CD8-positive, alpha-beta memory T cell (primary cell): Measurements from ENCODE around the gene INO80B. TPM values are rescaled to one million over a fixed set of nuclear protein-coding genes. Genes with fewer than 3 reads are reported as not detected.
A peak's percentile ranks its signal among the peaks of the same experiment; 100 is the strongest.

Source experiments
- CTCF ChIA-PET: fragments of 350-600 bp; sonication (Branson Sonifier 250); formaldehyde crosslinking; loops from one replicate; lab custom pipeline; 2021; ENCODE audit warnings: antibody characterized with exemption; lab: Charles Lee
- POLR2A ChIA-PET: fragments of 350-600 bp; sonication (Branson Sonifier 250); formaldehyde crosslinking; loops from one replicate; lab custom pipeline; 2021; ENCODE audit warnings: antibody characterized with exemption; lab: Charles Lee
- DNase-seq, 5 donors: peaks; one replicate each; pipeline versions ENCODE4 v3.0.0 to v3.0.0-alpha.2; 2020 to 2022; ENCODE audit warnings: mixed read lengths in 1 of 5
- H3K27ac ChIP-seq: one replicate; pipeline ENCODE4 v1.7.0; 2013; ENCODE audit warnings: low read depth, mild to moderate bottlenecking, low read length, moderate library complexity
- H3K27me3 ChIP-seq: 2 replicates; pipeline ENCODE4 v1.7.0; 2013; ENCODE audit warnings: low read length, mild to moderate bottlenecking; ENCODE audit not compliant: insufficient read depth, poor library complexity, severe bottlenecking
- H3K36me3 ChIP-seq: 2 replicates; pipeline ENCODE4 v1.7.0; 2013; ENCODE audit warnings: mild to moderate bottlenecking, low read length, moderate library complexity; ENCODE audit not compliant: insufficient read depth
- H3K4me1 ChIP-seq: 2 replicates; pipeline ENCODE4 v1.7.0; 2013; ENCODE audit warnings: mild to moderate bottlenecking, low read length, moderate library complexity; ENCODE audit not compliant: insufficient read depth
- H3K4me3 ChIP-seq: 2 replicates; pipeline ENCODE4 v1.7.0; 2013; ENCODE audit warnings: mild to moderate bottlenecking, low read length
- H3K9me3 ChIP-seq: 2 replicates; pipeline ENCODE4 v1.7.0; 2013; ENCODE audit warnings: mild to moderate bottlenecking, low read length
- H3K27ac Mint-ChIP-seq, 8 donors: one replicate each; pipeline ENCODE4 v1.8.0; 2020 to 2021; ENCODE audit warnings: mixed read lengths in 8 of 8, mild to moderate bottlenecking in 6 of 8, inconsistent platforms in 3 of 8, moderate library complexity in 3 of 8
- H3K27me3 Mint-ChIP-seq, 2 donors: one replicate each; pipeline ENCODE4 v1.8.0; 2020 to 2021; ENCODE audit warnings: mixed read lengths in 2 of 2, mild to moderate bottlenecking in 1 of 2, moderate library complexity in 1 of 2
- H3K36me3 Mint-ChIP-seq, 3 donors: one replicate each; pipeline ENCODE4 v1.8.0; 2020 to 2021; ENCODE audit warnings: mixed read lengths in 3 of 3, inconsistent platforms in 1 of 3, mild to moderate bottlenecking in 1 of 3
- H3K4me1 Mint-ChIP-seq, 3 donors: one replicate each; pipeline ENCODE4 v1.8.0; 2020 to 2021; ENCODE audit warnings: mixed read lengths in 3 of 3, inconsistent platforms in 1 of 3, mild to moderate bottlenecking in 1 of 3
- H3K4me3 Mint-ChIP-seq, 7 donors: one replicate each; pipeline ENCODE4 v1.8.0; 2020 to 2021; ENCODE audit warnings: mixed read lengths in 7 of 7, mild to moderate bottlenecking in 6 of 7, moderate library complexity in 4 of 7, inconsistent platforms in 2 of 7
- H3K9me3 Mint-ChIP-seq, 5 donors: one replicate each; pipeline ENCODE4 v1.8.0; 2020 to 2022; ENCODE audit warnings: mixed read lengths in 5 of 5, mild to moderate bottlenecking in 3 of 5, moderate library complexity in 2 of 5, inconsistent platforms in 1 of 5
- polyA plus RNA-seq: library from polyadenylated mRNA; unstranded; fragments of 300-500 nt; fragmentation: Illumina TruSeq; gene quantifications from one replicate; pipeline ENCODE4 v1.2.3, GENCODE V29; 2021
- total RNA-seq, 2 experiments: library from RNA; stranded (reverse); gene quantifications; one replicate each; pipeline ENCODE4 v1.2.3, GENCODE V29; 2021

The INO80B gene
- total and polyA plus RNA-seq, 3 experiments from 2014 or later = 7.6 to 44.3 (median 44.1) TPM

DNA sequence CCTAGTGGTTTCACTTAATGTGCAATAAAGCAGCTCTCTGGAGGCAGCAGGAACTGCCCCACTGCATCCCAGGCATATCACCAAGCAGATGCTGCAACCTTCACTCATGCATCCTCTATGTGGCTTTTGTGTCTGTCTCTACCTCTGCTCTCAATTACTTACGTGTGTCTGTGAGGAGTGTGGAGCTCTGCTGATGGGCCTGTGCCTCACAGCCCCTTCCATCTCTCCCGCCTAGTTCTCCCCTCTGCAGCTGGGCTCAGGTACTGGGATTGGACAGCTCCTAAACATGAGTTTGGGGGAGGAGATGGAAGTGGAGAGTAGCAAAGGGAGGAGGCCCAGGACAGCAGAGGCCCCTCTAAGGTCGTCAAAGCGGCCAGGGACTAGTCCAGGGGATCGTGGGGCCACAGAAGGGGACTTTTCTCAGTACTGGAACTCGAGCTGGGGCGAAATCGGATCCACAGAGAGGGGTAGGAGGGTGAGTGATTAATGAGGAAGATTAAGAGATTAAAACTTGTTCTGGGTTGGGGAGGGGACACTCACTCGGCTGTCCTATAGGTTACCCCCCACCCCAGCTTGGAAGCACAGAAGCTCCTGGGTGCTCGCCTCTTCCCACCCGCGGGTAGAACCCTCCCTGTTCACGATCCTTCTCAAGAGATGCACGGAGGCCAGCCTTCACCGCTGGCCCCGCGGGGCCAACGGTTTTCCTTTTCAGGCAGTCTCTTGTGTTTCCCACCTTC lies 46.6 kb downstream of the INO80B start:
- Histone ChIP-seq H3K27ac (no peak overlapping the region), H3K27me3 (peaks cover 20% of the 10 kb centered on the region), H3K9me3 (no peaks in the 10 kb centered on the region), H3K4me1 (peaks cover 43% of the 10 kb centered on the region), H3K36me3 (peaks cover 9% of the 10 kb centered on the region), H3K4me3 (no peak overlapping the region)
- Mint-ChIP-seq H3K9me3 (peaks cover 0 to 2% (median 0%) of the 10 kb centered on the region in 5 donors), H3K4me1 (peaks cover 44 to 70% (median 53%) of the 10 kb centered on the region in 3 donors), H3K36me3 (peaks cover 4 to 24% (median 19%) of the 10 kb centered on the region in 3 donors), H3K4me3 (peak overlapping the region in 6 of 7 donors; percentile 67 to 77 (median 74)), H3K27me3 (peaks cover 40 to 71% of the 10 kb centered on the region in 2 donors), H3K27ac (peak overlapping the region in 1 of 8 donors; percentile 57)
- ChIA-PET CTCF (interaction anchor here (0.6 to 1.5 kb wide), 3 partner anchors 9 to 16 kb away, joined by 3 to 5 read pairs (median 3); partner anchors contain the start of gene TLX2), POLR2A (interaction anchor here (0.6 kb wide), 2 partner anchors 26 to 28 kb away, joined by 4 read pairs; partner anchors contain the start of gene HTRA2)
- DNase-seq = no peak

DNA sequence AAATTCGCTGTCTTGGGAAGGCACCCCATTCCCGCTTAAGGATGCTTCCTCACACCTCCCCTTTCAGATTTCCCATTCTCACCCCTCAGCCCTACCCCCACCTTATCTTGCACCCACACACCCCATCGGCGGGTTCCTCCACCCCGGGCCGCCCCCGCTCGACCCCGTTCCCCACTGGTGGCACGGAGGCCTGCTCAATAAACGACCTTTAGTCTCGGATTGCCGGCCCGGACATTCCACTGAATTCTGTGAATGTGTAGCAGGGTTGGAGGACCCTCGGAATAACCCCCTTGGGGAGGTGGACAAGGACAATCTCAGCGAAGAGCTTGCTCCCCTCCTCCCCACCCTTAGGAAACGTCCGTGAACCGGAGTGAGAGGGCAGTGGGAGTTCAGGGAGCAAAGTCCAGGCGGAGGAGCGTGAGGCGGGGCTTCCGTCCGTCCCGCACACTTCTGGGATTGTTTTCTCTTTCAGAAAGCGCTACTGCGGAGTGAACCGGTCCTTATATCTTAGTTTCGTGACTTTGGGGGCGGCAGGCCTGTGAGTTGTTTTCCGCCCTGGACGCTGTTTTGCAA lies 47.3 kb downstream of the INO80B start:
- DNase-seq = no peak
- Mint-ChIP-seq H3K27me3 (peaks cover 41 to 75% of the 10 kb centered on the region in 2 donors), H3K36me3 (peaks cover 7 to 31% (median 21%) of the 10 kb centered on the region in 3 donors), H3K9me3 (peaks cover 0 to 2% (median 0%) of the 10 kb centered on the region in 5 donors), H3K27ac (peak overlapping the region in 3 of 8 donors; percentile 10 to 90 (median 57)), H3K4me1 (peaks cover 51 to 78% (median 60%) of the 10 kb centered on the region in 3 donors), H3K4me3 (peak overlapping the region; percentile 67 to 80 (median 76))
- H3K4me1 ChIP-seq = peaks cover 50% of the 10 kb centered on the region
- CTCF ChIA-PET = no interaction called here
- POLR2A ChIA-PET = no interaction called here
- peaks cover 9% of the 10 kb centered on the region for H3K36me3 ChIP-seq
- H3K27ac ChIP-seq = peak overlapping the region; percentile 64
- H3K4me3 ChIP-seq = peak overlapping the region; percentile 50
- no peaks in the 10 kb centered on the region for H3K9me3 ChIP-seq
- H3K27me3 ChIP-seq = peaks cover 20% of the 10 kb centered on the region

DNA sequence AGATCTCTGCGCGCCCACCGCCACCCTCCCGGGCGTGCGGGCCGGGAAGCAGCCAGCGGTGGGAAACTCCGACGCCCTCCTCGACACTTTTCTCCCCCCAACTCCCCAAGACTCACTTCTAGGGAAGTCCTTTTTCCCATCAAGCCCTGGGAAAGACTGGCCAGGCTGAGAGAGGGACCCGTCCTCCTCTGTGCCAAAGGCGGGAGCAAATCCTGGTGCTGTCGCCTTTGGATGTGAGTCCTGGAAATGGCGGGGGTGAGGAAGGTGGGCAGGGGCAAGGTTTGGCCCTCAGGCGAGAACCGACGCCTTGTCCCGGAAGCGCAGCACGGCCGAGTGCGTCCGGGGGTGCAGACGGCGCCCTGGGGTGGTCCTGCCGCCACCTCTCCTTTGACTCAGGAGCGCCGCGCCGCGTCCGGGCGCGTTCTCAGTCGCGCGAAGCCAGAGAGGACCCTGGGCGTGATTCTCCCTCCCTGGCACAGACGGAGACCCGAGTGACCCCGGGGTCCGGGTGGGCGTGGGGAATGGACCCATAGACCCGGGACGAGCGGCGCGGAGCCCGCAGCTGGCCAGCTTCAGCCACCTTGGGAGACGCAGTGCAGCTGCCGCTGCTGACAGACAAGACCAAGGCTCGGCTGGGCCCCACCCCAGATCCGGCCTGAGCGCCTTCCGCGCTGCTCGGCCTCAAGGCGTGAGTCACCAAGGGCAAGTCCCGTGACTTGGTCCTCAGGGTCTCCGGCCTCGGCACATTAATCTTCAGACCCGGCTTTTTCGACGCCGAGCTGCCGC lies 48.0 kb downstream of the INO80B start:
- H3K36me3 ChIP-seq = peaks cover 9% of the 10 kb centered on the region
- peak overlapping the region; percentile 64 for H3K27ac ChIP-seq
- peaks cover 9 to 36% (median 24%) of the 10 kb centered on the region in 3 donors for H3K36me3 Mint-ChIP-seq
- peak overlapping the region; percentile 50 for H3K4me3 ChIP-seq
- ChIA-PET POLR2A (interaction anchor here (0.5 to 2.4 kb wide), 4 partner anchors 10 to 32 kb away, joined by 3 to 7 read pairs (median 4); partner anchors contain the start of gene DQX1), CTCF (interaction anchor here (0.9 to 2.1 kb wide), 5 partner anchors 16 to 29 kb away, joined by 3 to 10 read pairs (median 5); partner anchors contain the start of genes AUP1, CCDC142, HTRA2 and TTC31)
- peak in 1 of 5 donors; percentile 14 for DNase-seq
- peak overlapping the region; percentile 67 to 80 (median 76) for H3K4me3 Mint-ChIP-seq
- H3K27me3 Mint-ChIP-seq = peaks cover 45 to 75% of the 10 kb centered on the region in 2 donors
- peaks cover 0 to 4% (median 0%) of the 10 kb centered on the region in 5 donors for H3K9me3 Mint-ChIP-seq
- peak overlapping the region in 4 of 8 donors; percentile 5 to 66 (median 43) for H3K27ac Mint-ChIP-seq
- peaks cover 20% of the 10 kb centered on the region for H3K27me3 ChIP-seq
- H3K4me1 Mint-ChIP-seq = peaks cover 50 to 79% (median 65%) of the 10 kb centered on the region in 3 donors
- H3K9me3 ChIP-seq = no peaks in the 10 kb centered on the region
- peaks cover 47% of the 10 kb centered on the region for H3K4me1 ChIP-seq

DNA sequence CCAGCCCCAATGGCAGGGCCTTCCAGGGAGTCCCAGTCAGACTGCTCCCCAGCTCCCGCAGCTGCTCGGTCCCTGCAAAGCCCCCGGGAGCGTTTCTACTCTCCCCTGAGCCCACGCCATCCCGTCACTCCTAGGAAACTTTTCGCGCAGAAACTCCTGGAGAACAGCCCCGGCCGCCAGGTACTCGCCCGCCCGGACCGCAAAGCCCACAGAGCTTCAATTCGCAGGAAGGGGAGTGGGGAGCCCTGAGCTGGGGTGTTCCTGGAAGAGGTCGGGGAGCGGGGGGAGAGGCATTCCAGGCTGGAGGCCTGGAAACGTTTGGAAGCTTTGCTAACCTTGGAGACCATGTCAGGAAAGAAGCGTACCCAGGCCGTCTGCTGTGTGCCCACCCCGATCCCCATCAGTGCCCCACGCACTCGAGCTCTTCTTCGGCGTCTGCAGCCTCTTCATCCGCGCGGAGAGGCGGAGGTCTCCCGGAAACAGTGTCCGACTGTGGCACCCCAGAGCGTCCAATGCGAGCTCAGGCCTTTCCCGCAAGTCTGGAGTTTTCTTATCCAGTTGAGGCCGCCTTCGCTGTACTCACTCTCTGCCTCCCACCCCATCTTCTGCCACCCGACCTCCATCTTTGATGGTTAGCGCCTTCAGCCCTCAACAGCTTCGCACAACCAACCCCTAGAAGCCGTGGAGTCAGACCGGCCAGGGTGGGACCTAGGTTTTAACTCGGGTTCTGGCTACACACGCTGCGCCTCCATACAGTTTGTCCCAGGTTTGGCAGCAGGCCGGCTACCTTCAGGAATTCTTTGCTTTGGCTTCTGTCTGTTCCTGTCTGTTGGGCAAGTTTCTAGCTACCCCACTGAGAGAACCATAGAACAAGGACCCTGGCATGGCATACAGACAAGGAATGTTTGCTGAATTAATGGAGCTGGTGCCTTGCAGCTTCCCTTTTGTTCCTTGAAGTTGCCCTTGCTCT lies 48.9 kb downstream of the INO80B start:
- H3K9me3 ChIP-seq = no peaks in the 10 kb centered on the region
- Mint-ChIP-seq H3K4me1 (peaks cover 49 to 79% (median 67%) of the 10 kb centered on the region in 3 donors), H3K4me3 (peak overlapping the region; percentile 72 to 80 (median 76)), H3K36me3 (peaks cover 10 to 33% (median 24%) of the 10 kb centered on the region in 3 donors), H3K27me3 (peaks cover 39 to 69% of the 10 kb centered on the region in 2 donors), H3K27ac (peak overlapping the region in 1 of 8 donors; percentile 57), H3K9me3 (peaks cover 0 to 4% (median 0%) of the 10 kb centered on the region in 5 donors)
- peaks cover 46% of the 10 kb centered on the region for H3K4me1 ChIP-seq
- peak overlapping the region; percentile 50 for H3K4me3 ChIP-seq
- peaks cover 15% of the 10 kb centered on the region for H3K27me3 ChIP-seq
- ChIA-PET POLR2A (interaction anchor here (0.9 to 2.4 kb wide), 5 partner anchors 9 to 31 kb away, joined by 3 to 7 read pairs (median 3); partner anchors contain the start of genes AUP1, DQX1, HTRA2 and MRPL53), CTCF (interaction anchor here (0.9 to 2.1 kb wide), 5 partner anchors 17 to 28 kb away, joined by 3 to 10 read pairs (median 5); partner anchors contain the start of genes AUP1, CCDC142, HTRA2 and TTC31)
- DNase-seq = no peak
- H3K36me3 ChIP-seq = peaks cover 9% of the 10 kb centered on the region
- H3K27ac ChIP-seq = peak overlapping the region; percentile 64

DNA sequence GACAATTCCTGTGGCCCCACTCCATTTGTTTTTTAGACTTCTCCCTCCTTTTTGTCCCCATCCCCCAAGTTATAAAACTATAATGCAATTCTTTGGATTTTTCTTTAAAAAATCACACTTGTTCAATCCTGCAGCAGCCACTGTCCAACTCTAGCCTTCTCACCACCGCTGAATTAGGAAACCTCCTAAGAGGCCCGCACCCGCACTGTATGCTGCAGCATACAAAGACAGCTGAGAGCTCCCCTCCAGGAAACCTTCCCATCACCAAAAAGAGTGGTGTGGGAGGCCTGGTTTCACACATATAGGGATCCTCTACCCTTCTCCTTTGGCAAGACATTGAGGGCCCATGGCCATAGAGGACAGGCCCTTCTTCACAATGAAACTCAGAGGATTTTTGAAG lies 49.7 kb downstream of the INO80B start:
- H3K27me3 ChIP-seq = peaks cover 10% of the 10 kb centered on the region
- ChIA-PET POLR2A (interaction anchor here (1.5 to 2.4 kb wide), 2 partner anchors 8 to 32 kb away, joined by 3 to 7 read pairs; partner anchors contain the start of gene MRPL53), CTCF (interaction anchor here (1.8 to 2.1 kb wide), 3 partner anchors 9 to 27 kb away, joined by 5 to 10 read pairs (median 6); partner anchors contain the start of genes CCDC142 and TTC31)
- no peak overlapping the region for H3K4me3 ChIP-seq
- Mint-ChIP-seq H3K27ac (peak overlapping the region in 1 of 8 donors; percentile 54), H3K4me3 (peak overlapping the region in 6 of 7 donors; percentile 21 to 73 (median 56)), H3K9me3 (peaks cover 0 to 4% (median 0%) of the 10 kb centered on the region in 5 donors), H3K36me3 (peaks cover 10 to 33% (median 24%) of the 10 kb centered on the region in 3 donors), H3K27me3 (peaks cover 34 to 65% of the 10 kb centered on the region in 2 donors), H3K4me1 (peaks cover 44 to 74% (median 64%) of the 10 kb centered on the region in 3 donors)
- peak overlapping the region; percentile 16 for H3K27ac ChIP-seq
- no peak for DNase-seq
- H3K4me1 ChIP-seq = peaks cover 38% of the 10 kb centered on the region
- peaks cover 9% of the 10 kb centered on the region for H3K36me3 ChIP-seq
- H3K9me3 ChIP-seq = no peaks in the 10 kb centered on the region

DNA sequence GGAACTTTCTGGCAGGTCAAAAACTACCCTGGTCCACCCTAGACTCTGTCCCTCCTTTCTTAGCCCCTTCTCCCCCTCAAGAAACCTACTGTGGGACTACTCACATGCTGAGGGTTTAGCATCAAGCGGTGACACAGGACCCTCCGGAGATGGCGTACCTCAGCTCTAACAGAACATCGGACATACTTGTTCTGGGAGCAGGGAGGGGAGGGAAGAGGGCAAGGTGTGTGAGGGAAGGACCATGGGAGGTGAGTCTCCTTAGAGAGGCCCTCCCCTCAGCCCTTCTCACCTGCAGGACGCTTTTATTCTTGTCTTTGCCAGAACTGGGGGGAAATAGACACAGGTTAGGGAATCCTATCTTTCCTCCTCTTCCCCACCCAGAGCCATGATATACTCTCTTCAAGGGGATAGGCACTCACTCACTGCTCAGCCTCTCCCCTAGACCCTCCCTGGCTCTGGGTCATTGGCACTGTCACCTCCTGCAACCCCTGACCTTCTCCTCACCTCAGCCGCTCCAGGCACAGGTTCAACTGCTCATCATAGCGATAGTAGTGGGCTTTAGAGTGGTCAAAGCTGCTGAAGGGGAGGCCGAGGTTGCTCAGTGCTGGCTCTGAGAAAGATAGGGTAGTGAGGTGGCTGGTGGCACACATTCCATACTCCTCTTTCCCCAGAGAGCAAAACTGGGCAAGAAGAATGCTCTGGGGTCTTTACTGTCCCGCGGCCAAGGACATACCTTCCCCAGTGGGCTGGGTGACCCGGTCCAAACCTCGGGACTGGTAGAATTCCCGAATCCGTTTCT lies 50.8 kb downstream of the INO80B start:
- Histone ChIP-seq H3K27ac (no peak overlapping the region), H3K4me3 (no peak overlapping the region), H3K9me3 (no peaks in the 10 kb centered on the region), H3K4me1 (peaks cover 38% of the 10 kb centered on the region), H3K36me3 (peaks cover 9% of the 10 kb centered on the region), H3K27me3 (peaks cover 10% of the 10 kb centered on the region)
- peaks cover 0 to 4% (median 0%) of the 10 kb centered on the region in 5 donors for H3K9me3 Mint-ChIP-seq
- DNase-seq = no peak
- H3K4me3 Mint-ChIP-seq = peak overlapping the region in 5 of 7 donors; percentile 25 to 100 (median 59)
- peaks cover 29 to 62% of the 10 kb centered on the region in 2 donors for H3K27me3 Mint-ChIP-seq
- CTCF ChIA-PET = interaction anchor here (1.2 to 2.1 kb wide), 3 partner anchors 10 to 33 kb away, joined by 3 to 6 read pairs (median 4); partner anchors contain the start of genes CCDC142, MRPL53 and TTC31
- H3K36me3 Mint-ChIP-seq = peaks cover 10 to 33% (median 24%) of the 10 kb centered on the region in 3 donors
- H3K27ac Mint-ChIP-seq = peak overlapping the region in 2 of 8 donors; percentile 50 to 54
- POLR2A ChIA-PET = interaction anchor here (0.9 to 2.4 kb wide), 3 partner anchors 7 to 33 kb away, joined by 3 to 7 read pairs (median 3); partner anchors contain the start of gene MRPL53
- peaks cover 44 to 68% (median 64%) of the 10 kb centered on the region in 3 donors for H3K4me1 Mint-ChIP-seq
